H4 (cell line): Measurements from ENCODE around the gene GARIN5B. TPM values are rescaled to one million over a fixed set of nuclear protein-coding genes. Genes with fewer than 3 reads are reported as not detected.
"Not testable (repeated sequence)": the region's sequence is repeated elsewhere in the genome, so short reads cannot be mapped to it uniquely, and the experiment has no call there.

Experiments used
- DNase-seq: peaks from one replicate; pipeline ENCODE4 v3.0.0-alpha.2; 2015; ENCODE audit warnings: low spot score
- total RNA-seq: library from RNA; depleted of rRNA; stranded (reverse); fragments of >200 nt; shearing (Covaris generic); gene quantifications from 2 replicates; pipeline ENCODE4 v1.2.3, GENCODE V29; 2014

The GARIN5B gene
- total RNA-seq, 1 experiment from 2014 or later = not detected

- DNase-seq = no peak
Measured at GRCh38 chr19:55350620-55351315, 12.3 kb downstream of the GARIN5B start.

DNA sequence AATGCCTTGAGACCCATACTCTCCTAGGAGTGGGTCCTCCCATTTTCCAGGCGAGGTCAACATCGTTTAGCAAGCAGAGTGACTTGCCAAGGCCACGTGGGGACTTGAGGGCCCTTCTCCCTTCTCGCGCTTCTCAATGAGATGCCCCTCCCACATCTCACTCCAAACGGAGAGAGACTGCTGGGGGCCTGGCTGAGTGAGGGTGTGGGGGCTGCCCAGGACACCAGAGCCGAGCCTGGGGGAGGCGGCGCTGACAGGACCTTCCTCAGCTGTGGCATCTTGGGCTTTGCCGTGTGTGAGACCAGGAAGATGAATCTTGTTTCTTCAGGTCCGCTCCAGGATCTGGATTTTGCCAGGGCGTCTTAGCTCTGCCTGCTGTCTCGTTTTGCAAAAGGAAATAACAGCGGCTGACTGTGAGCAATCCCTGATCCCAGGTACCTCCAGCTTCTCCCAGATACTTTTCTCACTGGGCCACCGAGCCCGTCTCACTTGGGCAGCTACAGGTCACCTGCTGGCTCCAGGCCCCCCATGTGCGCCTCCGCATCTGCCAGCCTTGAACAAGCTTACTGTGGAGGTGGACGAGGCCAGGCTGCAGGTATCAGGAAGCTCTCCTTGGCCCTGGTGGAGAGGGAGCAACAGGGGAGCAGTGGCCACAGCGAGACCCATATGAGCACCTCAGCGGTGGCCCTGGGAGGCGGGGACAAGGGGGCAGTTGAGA lies 14.6 kb downstream of the GARIN5B start:
- DNase-seq = no peak

GRCh38 chr19:55347442-55348009 lies 15.5 kb downstream of the GARIN5B start:
- no peak for DNase-seq

GRCh38 chr19:55346725-55347441 lies 16.2 kb downstream of the GARIN5B start:
- DNase-seq = no peak

- no peak for DNase-seq
Measured at GRCh38 chr19:55345818-55346724, 17.0 kb downstream of the GARIN5B start.

GRCh38 chr19:55345101-55345817 lies 17.8 kb downstream of the GARIN5B start:
- DNase-seq = no peak

DNA sequence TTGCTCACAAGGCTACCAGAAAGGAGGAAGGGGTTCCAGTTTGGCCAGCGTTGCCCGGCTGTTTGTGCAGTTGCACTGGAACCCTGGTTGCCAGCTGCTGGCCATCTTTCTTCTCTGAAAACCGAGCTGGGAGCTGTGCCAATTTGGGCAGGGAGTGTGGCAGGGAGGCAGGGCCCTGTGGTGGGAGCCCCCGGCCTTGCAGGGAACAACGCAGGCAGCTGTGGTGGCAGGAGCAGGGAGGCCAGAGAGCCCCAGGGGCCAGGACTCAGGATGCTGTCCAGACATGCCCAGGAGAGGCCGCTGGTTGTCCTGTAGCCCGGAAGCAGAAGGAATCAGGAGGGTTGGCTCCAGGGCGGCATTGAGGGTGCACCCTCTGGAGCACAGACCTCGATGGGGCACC lies 18.6 kb downstream of the GARIN5B start:
- DNase-seq = peak; percentile 96

GRCh38 chr19:55341595-55342531 lies 21.2 kb downstream of the GARIN5B start:
- no peak for DNase-seq

DNA sequence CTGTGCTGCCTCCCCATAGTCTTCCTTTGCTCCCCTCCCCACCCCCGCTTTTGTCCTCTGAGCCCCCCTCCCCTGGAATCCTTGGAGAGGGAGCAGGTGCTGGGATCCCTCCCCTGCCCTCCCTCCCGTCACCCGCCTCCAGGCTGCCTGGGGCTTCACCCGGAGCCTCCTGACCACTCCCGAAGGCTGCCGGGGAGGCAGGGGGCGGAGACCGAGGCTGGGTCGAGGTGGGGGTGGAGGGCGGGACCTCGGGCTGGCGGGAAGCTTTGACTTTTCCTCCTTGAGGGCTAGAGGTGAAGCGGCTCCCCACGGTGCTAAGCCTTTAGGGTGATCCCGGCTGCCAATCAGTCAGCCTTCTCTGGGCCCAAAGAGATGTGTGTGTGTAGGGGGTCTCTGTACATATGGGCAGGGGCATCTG lies 21.9 kb downstream of the GARIN5B start:
- no peak for DNase-seq

DNA sequence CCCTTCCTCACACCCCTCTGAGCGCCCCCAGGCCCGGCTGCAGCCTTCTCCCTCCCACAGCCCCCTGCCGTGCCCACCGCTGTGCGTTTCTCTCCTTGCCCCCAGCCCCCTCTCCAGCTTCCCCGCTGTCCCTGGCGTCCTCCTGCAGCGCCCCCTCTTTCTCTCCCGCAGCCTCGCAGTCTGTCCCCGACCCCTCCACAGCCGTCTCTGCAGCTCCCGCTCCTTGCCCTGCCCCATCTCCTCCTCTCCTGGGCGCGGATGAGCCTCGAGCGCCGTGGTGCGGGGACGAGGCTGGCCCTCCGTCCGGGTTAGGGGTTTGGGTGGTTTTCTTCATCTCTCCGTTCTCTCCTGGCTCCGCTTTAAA lies 22.3 kb downstream of the GARIN5B start:
- no peak for DNase-seq

DNA sequence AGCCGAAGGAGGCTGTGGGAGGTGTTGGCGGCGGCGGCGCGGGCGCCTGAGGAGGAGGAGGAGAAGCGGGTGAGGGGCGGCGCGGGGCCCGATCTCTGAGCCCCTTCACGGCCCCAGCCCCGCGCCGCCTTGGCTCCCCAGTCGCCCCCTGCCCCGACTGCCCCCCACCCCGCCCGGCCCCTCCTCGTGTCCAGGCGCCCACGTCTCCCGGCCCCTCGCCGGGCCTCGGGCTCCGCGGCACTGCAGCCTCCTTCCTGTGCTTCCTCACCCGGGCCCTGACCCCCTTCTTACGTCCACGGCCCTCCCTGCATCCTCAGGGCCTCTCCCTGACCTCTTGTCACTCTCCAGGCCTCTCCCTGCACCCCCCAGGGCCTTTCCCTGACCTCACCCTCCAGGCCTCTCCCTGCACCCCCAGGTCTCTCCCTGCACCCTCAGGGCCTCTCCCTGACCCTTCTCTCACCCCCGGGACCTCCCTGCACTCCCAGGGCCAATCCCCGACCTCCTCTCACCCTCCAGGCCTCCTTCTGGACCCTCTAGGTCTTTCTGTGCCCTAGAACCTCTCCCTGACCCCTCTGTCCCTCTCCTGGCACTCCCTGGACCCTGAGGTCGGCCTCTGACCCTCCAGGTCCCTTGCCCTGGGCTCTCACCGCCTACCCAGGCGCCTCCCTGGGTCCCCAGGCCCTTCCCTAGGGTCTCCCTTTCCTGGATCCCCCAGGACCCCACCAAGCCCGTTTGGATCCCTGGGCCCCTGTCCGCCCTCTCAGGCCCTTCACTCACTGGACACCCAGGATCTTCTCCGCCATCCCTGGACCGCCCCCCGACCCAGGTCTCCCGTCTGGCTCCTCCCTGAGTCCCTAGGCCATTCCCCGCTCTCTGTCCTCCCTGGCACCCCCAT lies 22.9 kb downstream of the GARIN5B start:
- no peak for DNase-seq

- DNase-seq = peak; percentile 100
Measured at GRCh38 chr19:55339105-55339888, 23.8 kb downstream of the GARIN5B start, which contains the start of gene KMT5C. Gene KMT5C (plus strand): TSS chr19:55339876. CDS start chr19:55341937, 2,061 bp downstream.

DNA sequence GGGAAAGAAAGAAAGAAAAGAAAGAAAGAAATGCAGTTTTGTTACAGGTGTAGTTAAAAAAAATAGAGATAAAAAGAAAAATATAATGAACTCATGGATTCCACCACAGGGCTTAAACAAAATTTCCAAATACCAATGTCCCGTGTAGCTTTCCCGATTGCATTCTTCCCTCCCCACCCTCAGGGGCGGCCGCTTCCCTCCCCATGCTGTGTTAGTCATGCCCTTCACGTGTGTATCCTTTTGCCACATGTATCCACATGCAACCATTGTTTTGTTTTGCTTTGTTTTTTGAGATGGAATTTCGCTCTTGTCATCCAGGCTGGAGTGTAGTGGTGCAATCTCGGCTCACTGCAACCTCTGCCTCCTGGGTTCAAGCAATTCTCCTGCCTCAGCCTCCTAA lies 27.0 kb downstream of the GARIN5B start:
- DNase-seq = no peak

- DNase-seq = no peak
Measured at GRCh38 chr19:55333870-55334269, 29.2 kb downstream of the GARIN5B start.

GRCh38 chr19:55329791-55330190 lies 33.3 kb downstream of the GARIN5B start:
- DNase-seq = not testable (repeated sequence)

DNA sequence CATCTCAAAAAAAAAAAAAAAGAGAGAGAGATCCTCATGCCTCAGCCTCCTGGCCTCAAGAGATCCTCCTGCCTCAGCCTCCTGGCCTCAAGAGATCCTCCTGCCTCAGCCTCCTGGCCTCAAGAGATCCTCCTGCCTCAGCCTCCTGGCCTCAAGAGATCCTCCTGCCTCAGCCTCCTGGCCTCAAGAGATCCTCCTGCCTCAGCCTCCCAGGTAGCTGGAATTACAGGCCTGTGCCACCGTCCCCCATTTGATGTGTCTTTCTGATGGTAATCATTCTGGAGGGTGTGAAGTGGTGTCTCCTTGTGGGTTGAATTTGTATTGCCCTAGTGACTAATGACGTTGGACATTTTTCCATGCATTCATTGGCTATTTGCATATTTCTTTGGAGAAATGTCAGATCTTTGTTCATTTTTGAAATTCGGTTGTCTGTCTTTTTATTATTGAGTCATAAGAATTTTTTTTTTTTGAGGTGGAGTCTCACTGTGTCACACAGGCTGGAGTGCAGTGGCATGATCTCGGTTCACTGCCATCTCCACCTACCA lies 34.2 kb downstream of the GARIN5B start:
- not testable (repeated sequence) for DNase-seq

DNA sequence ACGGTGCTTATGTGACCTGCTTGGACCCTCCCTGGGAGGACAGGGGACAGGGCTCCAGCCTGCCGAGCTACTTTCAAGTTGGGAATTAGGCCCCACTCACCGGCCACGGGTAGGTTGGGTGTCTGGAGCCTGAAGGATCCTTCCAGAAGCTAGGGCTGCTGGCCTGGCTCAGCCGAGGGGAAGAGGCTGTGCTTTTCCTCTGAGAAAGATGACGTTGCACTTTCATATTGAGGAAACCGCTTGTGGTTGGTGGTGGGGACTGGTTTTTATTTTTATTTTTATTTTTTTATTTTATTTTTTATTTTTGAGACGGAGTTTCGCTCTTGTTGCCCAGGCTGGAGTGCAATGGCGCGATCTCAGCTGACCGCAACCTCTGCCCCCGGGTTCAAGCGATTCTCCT lies 37.9 kb downstream of the GARIN5B start, which contains the start of gene TMEM150B:
Gene TMEM150B, minus strand, starts transcription at position 170 of the 400 bp plus-strand sequence. CDS start 4,305 bp downstream, outside the sequence.
- no peak for DNase-seq
